Fibroblast of pulmonary artery (primary cell): ENCODE measurements around the gene KCNQ1.

Source experiments
- DNase-seq: peaks from one replicate; pipeline ENCODE4 v3.0.0-alpha.2; 2010; ENCODE audit warnings: low read depth
- H3K4me3 ChIP-seq: replicated peaks from 2 replicates; pipeline ENCODE4 v1.5.1; 2011; ENCODE audit warnings: low read depth, mild to moderate bottlenecking, control low read depth, low read length, moderate library complexity
- TF ChIP-seq, protein P1 (sequence below): IDR thresholded peaks from 2 replicates; pipeline ENCODE4 v1.5.1; 2011; ENCODE audit warnings: mild to moderate bottlenecking, control low read depth, low read length, inconsistent platforms; ENCODE audit errors: missing control alignments

KCNQ1 gene

DNA sequence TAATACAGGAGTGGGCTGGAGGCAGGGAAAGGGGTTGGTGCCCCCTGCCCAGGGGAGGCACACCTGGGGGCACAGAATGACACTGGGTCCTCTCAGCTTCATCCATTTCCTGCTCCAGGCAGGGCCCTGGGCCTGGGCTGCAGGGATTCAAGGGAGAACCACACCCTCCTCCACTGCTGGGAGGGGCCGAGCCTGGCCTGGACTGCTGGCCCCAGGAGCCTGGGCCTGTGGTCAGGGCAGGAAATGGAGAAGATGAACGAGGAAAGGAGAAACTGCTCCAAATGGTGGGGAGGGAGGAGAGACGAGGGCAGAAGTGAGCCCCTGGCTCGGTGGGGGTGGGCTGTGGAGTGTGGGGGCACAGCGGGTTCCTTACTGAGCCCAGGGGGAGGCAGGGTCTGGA is 293.1 kb downstream of the KCNQ1 start:
- no peak for DNase-seq
- H3K4me3 ChIP-seq = no peak overlapping the region
- TF ChIP-seq, protein P1, sequence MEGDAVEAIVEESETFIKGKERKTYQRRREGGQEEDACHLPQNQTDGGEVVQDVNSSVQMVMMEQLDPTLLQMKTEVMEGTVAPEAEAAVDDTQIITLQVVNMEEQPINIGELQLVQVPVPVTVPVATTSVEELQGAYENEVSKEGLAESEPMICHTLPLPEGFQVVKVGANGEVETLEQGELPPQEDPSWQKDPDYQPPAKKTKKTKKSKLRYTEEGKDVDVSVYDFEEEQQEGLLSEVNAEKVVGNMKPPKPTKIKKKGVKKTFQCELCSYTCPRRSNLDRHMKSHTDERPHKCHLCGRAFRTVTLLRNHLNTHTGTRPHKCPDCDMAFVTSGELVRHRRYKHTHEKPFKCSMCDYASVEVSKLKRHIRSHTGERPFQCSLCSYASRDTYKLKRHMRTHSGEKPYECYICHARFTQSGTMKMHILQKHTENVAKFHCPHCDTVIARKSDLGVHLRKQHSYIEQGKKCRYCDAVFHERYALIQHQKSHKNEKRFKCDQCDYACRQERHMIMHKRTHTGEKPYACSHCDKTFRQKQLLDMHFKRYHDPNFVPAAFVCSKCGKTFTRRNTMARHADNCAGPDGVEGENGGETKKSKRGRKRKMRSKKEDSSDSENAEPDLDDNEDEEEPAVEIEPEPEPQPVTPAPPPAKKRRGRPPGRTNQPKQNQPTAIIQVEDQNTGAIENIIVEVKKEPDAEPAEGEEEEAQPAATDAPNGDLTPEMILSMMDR = no peak

DNA sequence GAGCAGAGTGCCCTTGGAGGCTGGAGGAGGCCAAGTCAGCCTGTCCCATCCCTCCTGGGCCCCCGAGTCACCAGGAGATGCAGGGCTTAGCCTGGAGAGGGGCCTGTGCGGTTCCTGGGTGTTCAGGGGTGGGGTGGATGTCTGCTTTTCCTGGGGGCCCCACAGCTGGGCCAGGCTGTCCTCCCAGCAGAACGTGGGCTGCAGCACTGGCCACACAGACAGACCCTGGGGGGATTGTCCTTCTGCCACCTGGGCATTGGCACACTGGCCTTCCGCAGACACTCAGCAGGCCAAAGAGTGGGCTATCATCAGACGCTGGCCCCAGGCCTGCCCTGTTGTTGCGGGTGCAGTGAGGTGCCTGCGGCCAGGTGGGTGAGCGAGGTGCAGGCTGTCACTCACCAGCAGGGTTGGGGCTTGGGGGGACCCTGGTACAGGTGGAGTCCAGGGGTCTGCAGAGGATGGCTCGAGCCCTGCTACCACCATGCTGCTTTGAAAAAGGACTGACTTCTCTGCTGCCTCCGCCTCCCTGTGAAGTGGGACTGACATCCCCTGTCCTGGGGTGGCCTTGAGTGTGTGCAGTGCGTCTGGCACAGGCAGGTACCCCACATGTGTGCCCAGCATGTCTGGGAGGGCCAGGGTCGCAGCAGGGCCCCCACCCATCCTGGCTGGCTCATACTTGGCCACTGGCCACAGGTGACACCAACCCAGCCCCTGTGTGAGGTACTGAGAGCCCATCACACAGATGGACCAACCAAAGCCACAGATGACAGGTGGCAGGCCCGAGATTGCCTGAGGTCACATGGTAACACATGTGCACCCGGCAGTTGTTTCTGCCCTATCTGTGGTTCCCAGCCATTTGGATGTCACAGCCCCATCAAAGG is 294.0 kb downstream of the KCNQ1 start:
- no peak for DNase-seq
- no peak overlapping the region for H3K4me3 ChIP-seq
- TF ChIP-seq, protein P1 = no peak

DNA sequence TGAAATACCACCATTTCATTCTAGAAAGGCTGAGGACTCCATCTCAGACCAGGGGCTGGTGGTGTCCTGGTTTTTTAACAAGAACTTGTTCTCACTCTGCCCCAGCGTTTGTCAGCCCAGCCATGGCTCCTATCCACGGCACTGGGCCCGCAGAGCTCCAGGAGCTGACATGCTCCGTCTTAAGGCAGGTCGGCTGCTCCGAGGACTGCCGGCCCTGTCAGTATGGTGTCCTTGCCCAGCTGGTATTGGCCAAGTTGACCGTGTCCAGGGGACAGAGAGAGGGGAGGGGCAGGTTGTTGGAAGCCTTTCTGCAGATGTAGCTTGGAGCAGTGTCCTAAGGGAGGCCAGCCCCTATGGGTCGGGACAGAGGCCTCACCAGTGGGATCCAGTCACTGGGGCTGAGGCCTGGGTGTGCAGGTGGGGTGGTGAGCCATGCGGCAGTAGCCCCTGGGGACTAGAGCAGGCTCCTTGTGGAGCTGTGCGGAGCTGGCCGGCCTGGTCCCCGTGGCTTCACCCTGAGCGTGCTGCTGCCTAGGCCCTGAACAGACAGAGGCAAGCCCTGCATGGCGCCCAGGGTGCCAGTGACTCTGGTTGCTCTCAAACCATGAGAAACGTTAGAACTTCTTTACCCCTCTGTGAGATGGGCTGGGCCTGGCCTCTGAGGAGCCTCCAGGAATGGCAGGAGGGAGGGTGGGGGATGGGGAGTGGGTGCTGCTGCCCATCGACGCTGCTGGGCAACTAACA is 294.9 kb downstream of the KCNQ1 start:
- H3K4me3 ChIP-seq = no peak overlapping the region
- DNase-seq = no peak
- TF ChIP-seq, protein P1 = no peak

DNA sequence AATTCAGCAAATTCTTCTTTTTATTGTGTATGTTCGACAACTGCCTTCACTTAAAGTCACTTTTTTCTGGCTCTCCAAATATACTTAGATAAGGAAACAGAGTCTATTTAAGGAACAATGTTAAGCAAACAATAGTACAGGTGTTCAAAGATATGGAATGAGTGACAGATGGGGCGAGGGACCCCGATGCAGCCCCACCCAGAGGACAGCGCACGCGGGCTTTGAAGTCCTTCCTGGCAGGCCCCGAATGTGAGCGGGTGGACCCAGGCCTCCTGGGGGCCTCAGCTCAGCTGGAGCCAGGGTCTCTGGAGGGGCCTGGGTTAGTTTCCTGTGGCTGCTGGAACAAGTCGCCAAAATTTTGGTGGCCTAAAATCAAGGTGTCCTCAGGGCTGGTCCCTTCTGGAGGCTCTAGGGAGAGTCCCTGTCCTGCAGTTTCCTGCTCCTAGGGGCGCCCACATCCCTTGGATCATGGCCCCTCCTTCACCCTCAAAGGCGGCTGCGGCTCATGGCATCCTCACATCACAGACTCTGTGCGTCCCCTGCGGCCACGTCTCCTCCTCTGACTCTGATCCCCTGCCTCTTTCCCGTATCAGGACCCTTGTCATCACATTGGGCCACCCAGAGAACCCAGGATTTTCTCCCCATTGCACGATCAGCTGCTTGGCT is 295.6 kb downstream of the KCNQ1 start:
- no peak overlapping the region for H3K4me3 ChIP-seq
- TF ChIP-seq, protein P1 = no peak

DNA sequence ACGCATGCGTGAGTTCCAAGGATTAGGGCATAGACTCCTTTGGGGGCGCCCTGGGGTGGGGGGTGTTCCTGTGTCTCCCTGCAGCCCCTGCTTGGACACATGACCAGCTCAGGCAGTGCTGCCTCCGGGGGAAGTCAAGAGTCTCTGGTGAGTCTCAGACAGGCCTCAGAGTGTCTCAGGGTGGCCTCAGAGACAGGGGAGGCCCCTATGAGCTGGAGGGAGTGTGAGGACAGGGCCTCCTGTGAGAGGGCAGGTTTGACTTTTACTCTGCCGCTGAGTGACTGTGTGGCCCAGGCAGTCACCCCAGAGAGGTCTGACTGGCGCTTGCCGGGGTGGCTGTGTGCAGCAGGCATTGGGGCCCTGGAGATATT is 296.2 kb downstream of the KCNQ1 start:
- no peak overlapping the region for H3K4me3 ChIP-seq
- TF ChIP-seq, protein P1 = no peak
- DNase-seq = no peak

More for the DNA sequence above, 295.6 kb downstream of the KCNQ1 start:
- DNase-seq = no peak

DNA sequence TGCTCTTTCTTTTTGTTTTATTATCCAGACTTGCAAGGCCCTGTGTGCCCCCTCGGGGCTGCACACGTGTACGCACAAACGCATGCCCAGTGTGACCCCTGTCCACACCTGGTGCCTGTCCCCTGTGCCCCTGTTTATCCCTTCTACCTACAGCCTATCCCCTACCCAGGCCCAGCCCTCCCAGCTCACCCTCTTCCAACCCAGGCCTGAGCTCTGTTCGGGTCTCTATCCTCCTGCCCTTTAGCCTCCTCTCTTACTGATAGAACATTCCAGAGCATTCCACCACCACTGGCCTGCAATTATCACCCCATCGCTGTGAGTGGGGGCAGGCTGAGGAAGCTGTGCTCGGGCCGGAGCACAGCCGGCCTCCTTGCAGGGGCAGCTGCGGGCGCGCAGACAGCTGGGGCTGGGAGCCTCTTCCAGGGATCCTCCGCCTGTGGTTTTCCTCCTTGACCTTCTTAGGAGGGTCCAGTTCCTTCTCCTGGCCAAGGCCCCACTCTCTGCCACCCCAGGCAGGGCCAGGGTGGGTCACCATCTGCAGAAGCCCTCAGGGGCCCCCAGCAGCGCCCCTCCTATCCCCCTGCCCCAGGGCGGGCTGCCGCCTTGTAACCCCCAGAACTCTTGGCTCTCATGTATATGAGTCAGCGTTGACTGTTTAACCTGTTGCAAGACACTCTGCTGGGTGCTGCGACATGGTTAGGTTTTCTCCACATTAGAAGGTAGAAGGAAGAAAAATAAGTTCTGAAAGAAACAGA is 296.7 kb downstream of the KCNQ1 start:
- TF ChIP-seq, protein P1 = no peak
- DNase-seq = peak; percentile 79
- H3K4me3 ChIP-seq = no peak overlapping the region
